Lung (tissue), 12 donors: ENCODE data around the gene RALA. TPM values are rescaled to one million over a fixed set of nuclear protein-coding genes. Genes with fewer than 3 reads are reported as not detected.
A peak's percentile ranks its signal among the peaks of the same experiment; 100 is the strongest.

ENCODE experiments used
- ATAC-seq: fragments of 200-7000 bp; cut with Tn5 transposase; one replicate; pipeline ENCODE4 v1.9.1; 2020; ENCODE audit warnings: moderate number of reproducible peaks; ENCODE audit not compliant: insufficient read depth, low FRiP score
- DNase-seq, 3 donors: peaks; one replicate each; pipeline ENCODE4 v3.0.0-alpha.2; 2013 to 2017
- H3K27ac ChIP-seq, 2 donors: one replicate each; pipeline ENCODE4 v1.5.1; 2013; ENCODE audit warnings: mild to moderate bottlenecking in 2 of 2, moderate library complexity in 2 of 2, control low read depth in 1 of 2, inconsistent platforms in 1 of 2, low read depth in 1 of 2, low read length in 1 of 2
- H3K27me3 ChIP-seq, 3 donors: one replicate each; pipeline ENCODE4 v1.5.1; 2013; ENCODE audit warnings: low read length in 2 of 3; ENCODE audit not compliant: control insufficient read depth in 3 of 3, insufficient read depth in 3 of 3
- H3K36me3 ChIP-seq, 4 donors: one replicate each; pipeline ENCODE4 v1.5.1; 2013; ENCODE audit warnings: low read length in 4 of 4, mild to moderate bottlenecking in 1 of 4, moderate library complexity in 1 of 4; ENCODE audit not compliant: control insufficient read depth in 4 of 4, insufficient read depth in 4 of 4
- H3K4me1 ChIP-seq, 5 donors: one replicate each; pipeline ENCODE4 v1.5.1; 2013; ENCODE audit warnings: low read length in 5 of 5, mild to moderate bottlenecking in 2 of 5, moderate library complexity in 1 of 5; ENCODE audit not compliant: control insufficient read depth in 5 of 5, insufficient read depth in 5 of 5
- H3K4me3 ChIP-seq: one replicate; pipeline ENCODE4 v1.5.1; 2013; ENCODE audit warnings: mild to moderate bottlenecking, control low read depth, moderate library complexity
- H3K9ac ChIP-seq, 2 donors: one replicate each; pipeline ENCODE4 v1.5.1; 2013; ENCODE audit warnings: low read length in 2 of 2, control low read depth in 1 of 2; ENCODE audit not compliant: insufficient read depth in 1 of 2
- H3K9me3 ChIP-seq, 4 donors: one replicate each; pipeline ENCODE4 v1.5.1; 2013; ENCODE audit warnings: low read length in 3 of 4, mild to moderate bottlenecking in 1 of 4, moderate library complexity in 1 of 4; ENCODE audit not compliant: control insufficient read depth in 4 of 4, insufficient read depth in 3 of 4
- WGBS, 2 donors: extraction: QIAGEN DNeasy Blood & Tissue Kit; methylation state at CpG; one replicate each; pipeline ENCODE4 v1.1.7; 2013; 5-methylcytosine and 5-hydroxymethylcytosine counted together
- polyA plus RNA-seq, 2 donors: library from polyadenylated mRNA; stranded (reverse); fragments of 200-250 nt; gene quantifications; one replicate each; pipeline ENCODE4 v1.2.1, GENCODE V29; 2013
- total RNA-seq, 2 donors: library from RNA; depleted of rRNA in 1 of 2; stranded (reverse); fragments of >200 nt in 1 of 2; gene quantifications; one replicate each; pipeline ENCODE4 v1.2.1, GENCODE V29; 2014 to 2021
- TF ChIP-seq, protein P1 (sequence below): IDR thresholded peaks from 2 replicates; pipeline ENCODE4 v1.5.1; 2012; ENCODE audit warnings: mild to moderate bottlenecking; ENCODE audit errors: control extremely low read depth, extremely low read depth
- donor health status: control.
- donor health status: control.
- donor health status: Bipolar disorder and iron deficiency.
- donor health status: healthy.
- donor health status: DM: yes; HTN: yes; CAD: no.

The RALA gene
- total and polyA plus RNA-seq, 4 donors: 29.5 to 41.0 (median 30.6) TPM

DNA sequence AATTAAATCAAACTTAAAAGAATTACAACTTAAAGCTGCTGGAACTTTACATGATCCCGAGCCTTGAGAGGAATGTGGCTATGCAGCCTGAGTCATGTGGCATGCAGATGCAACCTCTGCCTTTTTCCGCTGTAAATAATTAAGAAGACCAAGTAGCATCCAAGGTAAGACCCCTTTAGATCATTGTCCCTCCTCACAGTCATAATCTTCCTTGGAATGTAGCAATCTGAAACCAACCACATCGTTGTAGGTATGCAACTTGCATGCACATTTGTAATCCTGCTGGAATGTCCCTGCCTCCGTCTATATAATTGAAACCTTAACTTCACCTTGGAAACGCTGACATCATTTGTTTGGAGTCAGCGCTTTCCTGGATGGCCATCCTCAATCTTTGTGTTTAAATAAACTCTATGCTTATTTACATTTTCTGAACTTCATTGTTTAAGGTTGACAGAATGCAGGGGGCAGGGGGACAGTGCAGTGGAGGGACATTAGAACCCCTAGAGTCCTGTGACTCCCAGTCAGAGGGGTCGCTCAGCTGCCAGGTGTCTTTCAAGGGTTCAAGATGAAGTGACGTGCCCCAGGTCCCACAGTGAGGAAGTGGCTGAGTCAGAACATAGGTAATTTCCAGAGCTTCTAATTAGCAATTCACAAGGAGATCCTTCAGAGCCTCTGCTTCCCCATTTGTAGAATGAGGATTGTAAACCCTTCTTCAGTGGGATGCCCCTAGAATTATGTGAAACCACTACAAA lies 110.7 kb downstream of the RALA start:
- DNase-seq (peak in 2 of 3 donors; percentile 44 to 48), ATAC-seq (no peak)
- Histone ChIP-seq H3K9me3 (no peaks in the 10 kb centered on the region), H3K27me3 (no peaks in the 10 kb centered on the region), H3K4me3 (peak overlapping the region; percentile 39), H3K9ac (peak overlapping the region in 1 of 2 donors; percentile 52), H3K4me1 (peaks cover 0 to 16% (median 8%) of the 10 kb centered on the region in 5 donors), H3K36me3 (no peaks in the 10 kb centered on the region), H3K27ac (peak overlapping the region; percentile 54 to 60)
- TF ChIP-seq, protein P1, sequence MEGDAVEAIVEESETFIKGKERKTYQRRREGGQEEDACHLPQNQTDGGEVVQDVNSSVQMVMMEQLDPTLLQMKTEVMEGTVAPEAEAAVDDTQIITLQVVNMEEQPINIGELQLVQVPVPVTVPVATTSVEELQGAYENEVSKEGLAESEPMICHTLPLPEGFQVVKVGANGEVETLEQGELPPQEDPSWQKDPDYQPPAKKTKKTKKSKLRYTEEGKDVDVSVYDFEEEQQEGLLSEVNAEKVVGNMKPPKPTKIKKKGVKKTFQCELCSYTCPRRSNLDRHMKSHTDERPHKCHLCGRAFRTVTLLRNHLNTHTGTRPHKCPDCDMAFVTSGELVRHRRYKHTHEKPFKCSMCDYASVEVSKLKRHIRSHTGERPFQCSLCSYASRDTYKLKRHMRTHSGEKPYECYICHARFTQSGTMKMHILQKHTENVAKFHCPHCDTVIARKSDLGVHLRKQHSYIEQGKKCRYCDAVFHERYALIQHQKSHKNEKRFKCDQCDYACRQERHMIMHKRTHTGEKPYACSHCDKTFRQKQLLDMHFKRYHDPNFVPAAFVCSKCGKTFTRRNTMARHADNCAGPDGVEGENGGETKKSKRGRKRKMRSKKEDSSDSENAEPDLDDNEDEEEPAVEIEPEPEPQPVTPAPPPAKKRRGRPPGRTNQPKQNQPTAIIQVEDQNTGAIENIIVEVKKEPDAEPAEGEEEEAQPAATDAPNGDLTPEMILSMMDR: no peak
- 28 to 34% methylated on average over 8 of the region's 8 CpGs for WGBS, 2 donors

DNA sequence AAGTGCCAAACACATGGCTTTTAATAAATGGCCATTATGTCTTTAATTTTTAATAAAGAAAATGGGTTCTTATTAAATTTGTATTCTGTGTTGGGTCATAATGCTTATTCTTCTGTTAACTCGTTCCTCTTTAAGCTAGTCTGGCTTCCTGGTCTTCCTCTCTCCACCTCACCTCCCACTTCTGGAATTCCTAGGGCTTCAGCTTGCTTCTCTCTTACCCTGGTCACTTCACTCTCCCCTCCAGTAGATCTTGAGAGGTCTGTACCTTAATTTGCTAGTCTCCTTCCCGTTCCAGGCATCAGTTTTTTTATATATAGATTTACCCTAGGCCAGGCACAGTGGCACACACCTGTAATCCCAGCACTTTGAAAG lies 111.2 kb downstream of the RALA start:
- Histone ChIP-seq H3K27me3 (no peaks in the 10 kb centered on the region), H3K4me3 (no peak overlapping the region), H3K4me1 (peaks cover 0 to 16% (median 8%) of the 10 kb centered on the region in 5 donors), H3K36me3 (no peaks in the 10 kb centered on the region), H3K27ac (no peak overlapping the region), H3K9me3 (no peaks in the 10 kb centered on the region), H3K9ac (no peak overlapping the region)
- no peak for DNase-seq
- WGBS, 2 donors: 34 to 40% methylated on average over 2 of the region's 2 CpGs
- ATAC-seq: no peak
- TF ChIP-seq, protein P1: no peak

DNA sequence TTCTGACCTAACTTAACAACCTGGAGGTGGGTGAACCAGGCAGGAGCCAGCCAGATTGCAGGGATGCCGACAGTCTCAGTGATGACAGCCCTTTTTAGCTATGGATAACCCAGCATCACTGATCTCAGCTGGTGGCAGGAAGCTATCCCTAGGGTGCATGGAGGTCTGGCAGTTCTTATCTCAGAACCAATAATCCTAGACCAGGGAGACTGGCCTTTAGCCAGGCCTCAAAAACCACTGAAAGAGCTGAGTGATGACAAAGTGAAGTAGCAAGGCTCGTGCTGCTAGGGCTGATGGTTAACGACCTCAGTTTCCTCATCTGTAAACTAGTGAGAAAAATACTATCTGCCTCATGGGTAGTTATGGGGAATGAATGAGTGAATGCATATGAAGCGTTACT lies 112.5 kb downstream of the RALA start:
- H3K4me3 ChIP-seq: no peak overlapping the region
- ATAC-seq: no peak
- 49 to 60% methylated on average over 4 of the region's 4 CpGs for WGBS, 2 donors
- no peak overlapping the region for H3K9ac ChIP-seq
- H3K4me1 ChIP-seq: peaks cover 0 to 16% (median 8%) of the 10 kb centered on the region in 5 donors
- H3K27ac ChIP-seq: no peak overlapping the region
- no peaks in the 10 kb centered on the region for H3K9me3 ChIP-seq
- no peaks in the 10 kb centered on the region for H3K36me3 ChIP-seq
- TF ChIP-seq, protein P1: no peak
- H3K27me3 ChIP-seq: no peaks in the 10 kb centered on the region
- DNase-seq: no peak
